CD4-positive, alpha-beta memory T cell (primary cell): ENCODE measurements around the gene PPP1R1B. TPM values are rescaled to one million over a fixed set of nuclear protein-coding genes. Genes with fewer than 3 reads are reported as not detected.

Source experiments
- CTCF ChIA-PET: fragments of 350-600 bp; sonication (Branson Sonifier 250); formaldehyde crosslinking; loops from one replicate; lab custom pipeline; 2021; ENCODE audit warnings: inconsistent platforms; ENCODE audit not compliant: partially characterized antibody; lab: Charles Lee
- POLR2A ChIA-PET: fragments of 350-600 bp; sonication (Branson Sonifier 250); formaldehyde crosslinking; loops from one replicate; lab custom pipeline; 2021; ENCODE audit not compliant: partially characterized antibody; lab: Charles Lee
- DNase-seq, 5 donors: peaks; one replicate each; pipeline versions ENCODE4 v3.0.0 to v3.0.0-alpha.2; 2020 to 2022; ENCODE audit warnings: mixed read lengths in 1 of 5
- H3K27ac ChIP-seq: one replicate; pipeline ENCODE4 v1.7.0; 2013; ENCODE audit warnings: low read depth, low read length
- H3K27me3 ChIP-seq: 2 replicates; pipeline ENCODE4 v1.7.0; 2013; ENCODE audit warnings: mild to moderate bottlenecking, low read length, moderate library complexity; ENCODE audit not compliant: insufficient read depth
- H3K36me3 ChIP-seq: 2 replicates; pipeline ENCODE4 v1.7.0; 2013; ENCODE audit warnings: mild to moderate bottlenecking, low read length, moderate library complexity; ENCODE audit not compliant: insufficient read depth
- H3K4me1 ChIP-seq: 2 replicates; pipeline ENCODE4 v1.7.0; 2013; ENCODE audit warnings: mild to moderate bottlenecking, low read length, moderate library complexity; ENCODE audit not compliant: insufficient read depth
- H3K4me3 ChIP-seq, 2 donors: one replicate each; pipeline ENCODE4 v1.7.0; 2013; ENCODE audit warnings: low read length in 2 of 2, mild to moderate bottlenecking in 1 of 2
- H3K9me3 ChIP-seq, 2 donors: one replicate each; pipeline ENCODE4 v1.7.0; 2013; ENCODE audit warnings: low read length in 2 of 2, control low read depth in 1 of 2; ENCODE audit not compliant: control insufficient read depth in 1 of 2
- H3K27ac Mint-ChIP-seq, 7 donors: one replicate each; pipeline ENCODE4 v1.8.0; 2020 to 2021; ENCODE audit warnings: mixed read lengths in 7 of 7, mild to moderate bottlenecking in 6 of 7, inconsistent platforms in 3 of 7, moderate library complexity in 3 of 7
- H3K27me3 Mint-ChIP-seq, 2 donors: one replicate each; pipeline ENCODE4 v1.8.0; 2020 to 2021; ENCODE audit warnings: mixed read lengths in 2 of 2
- H3K36me3 Mint-ChIP-seq, 2 donors: one replicate each; pipeline ENCODE4 v1.8.0; 2020 to 2021; ENCODE audit warnings: mixed read lengths in 2 of 2, inconsistent platforms in 1 of 2, mild to moderate bottlenecking in 1 of 2
- H3K4me1 Mint-ChIP-seq, 4 donors: one replicate each; pipeline ENCODE4 v1.8.0; 2020 to 2021; ENCODE audit warnings: mixed read lengths in 4 of 4, mild to moderate bottlenecking in 1 of 4
- H3K4me3 Mint-ChIP-seq, 8 donors: one replicate each; pipeline ENCODE4 v1.8.0; 2020 to 2021; ENCODE audit warnings: mixed read lengths in 8 of 8, mild to moderate bottlenecking in 7 of 8, moderate library complexity in 6 of 8, inconsistent platforms in 3 of 8
- H3K9me3 Mint-ChIP-seq, 8 donors: one replicate each; pipeline ENCODE4 v1.8.0; 2020 to 2021; ENCODE audit warnings: mixed read lengths in 8 of 8, mild to moderate bottlenecking in 5 of 8, inconsistent platforms in 3 of 8, moderate library complexity in 1 of 8
- intact Hi-C: fragments of 100-400 bp; cut with micrococcal nuclease; formaldehyde crosslinking; loops from one replicate; pipeline ENCODE4 v1.15.1; 2023
- polyA plus RNA-seq, 2 donors: library from polyadenylated mRNA; unstranded; fragments of 300-500 nt; fragmentation: Illumina TruSeq; gene quantifications; one replicate each; pipeline ENCODE4 v1.2.3, GENCODE V29; 2021
- total RNA-seq, 2 experiments: library from RNA; stranded (reverse); gene quantifications; one replicate each; pipeline ENCODE4 v1.2.3, GENCODE V29; 2021

The PPP1R1B gene
- total and polyA plus RNA-seq, 4 experiments from 2014 or later: not detected

- peaks cover 7 to 23% (median 13%) of the 10 kb centered on the region in 4 donors for H3K4me1 Mint-ChIP-seq
- no peak overlapping the region for H3K27ac Mint-ChIP-seq
- Histone ChIP-seq H3K27me3 (peaks cover 19% of the 10 kb centered on the region), H3K36me3 (no peaks in the 10 kb centered on the region), H3K4me1 (peaks cover 15% of the 10 kb centered on the region), H3K4me3 (no peak overlapping the region), H3K27ac (no peak overlapping the region), H3K9me3 (no peaks in the 10 kb centered on the region)
- CTCF ChIA-PET: interaction anchor here (0.6 to 1.6 kb wide), 5 partner anchors 11 to 349 kb away, joined by 3 to 4 read pairs (median 3); partner anchors contain the start of gene MIEN1
- peak overlapping the region in 2 of 8 donors; percentile 17 to 25 for H3K4me3 Mint-ChIP-seq
- peaks cover 26 to 31% of the 10 kb centered on the region in 2 donors for H3K27me3 Mint-ChIP-seq
- intact Hi-C loops: no loop called here
- no peak for DNase-seq
- no peaks in the 10 kb centered on the region for H3K9me3 Mint-ChIP-seq
- H3K36me3 Mint-ChIP-seq: peaks cover 0 to 1% of the 10 kb centered on the region in 2 donors
- POLR2A ChIA-PET: interaction anchor here (1.3 to 1.5 kb wide), 2 partner anchors 9 to 102 kb away, joined by 3 to 5 read pairs; partner anchors contain the start of genes MIEN1 and STARD3
Measured at GRCh38 chr17:39627712-39628516, 1.2 kb downstream of the PPP1R1B start.

GRCh38 chr17:39628655-39629493, 2.1 kb downstream of the PPP1R1B start:
- peaks cover 26 to 31% of the 10 kb centered on the region in 2 donors for H3K27me3 Mint-ChIP-seq
- intact Hi-C loops: no loop called here

GRCh38 chr17:39629494-39629880, 2.7 kb downstream of the PPP1R1B start:
- Mint-ChIP-seq H3K4me3 (no peak overlapping the region), H3K27ac (no peak overlapping the region), H3K27me3 (peaks cover 26 to 31% of the 10 kb centered on the region in 2 donors), H3K4me1 (peaks cover 7 to 13% (median 9%) of the 10 kb centered on the region in 4 donors), H3K36me3 (no peaks in the 10 kb centered on the region), H3K9me3 (no peaks in the 10 kb centered on the region)
- H3K36me3 ChIP-seq: no peaks in the 10 kb centered on the region
- no peak overlapping the region for H3K4me3 ChIP-seq
- DNase-seq: peak in 1 of 5 donors; percentile 33
- POLR2A ChIA-PET: no interaction called here
- H3K9me3 ChIP-seq: no peaks in the 10 kb centered on the region
- intact Hi-C loops: no loop called here
- H3K27me3 ChIP-seq: peaks cover 19% of the 10 kb centered on the region
- H3K4me1 ChIP-seq: peaks cover 10% of the 10 kb centered on the region
- H3K27ac ChIP-seq: no peak overlapping the region
- CTCF ChIA-PET: interaction anchor here (1.2 to 6.4 kb wide), 3 partner anchors 6 to 12 kb away, joined by 3 to 114 read pairs (median 3); partner anchors contain the start of gene PPP1R1B

More at GRCh38 chr17:39628655-39629493, 2.1 kb downstream of the PPP1R1B start:
- no peak overlapping the region for H3K27ac ChIP-seq
- DNase-seq: peak in 1 of 5 donors; percentile 3
- POLR2A ChIA-PET: interaction anchor here (1.3 to 1.5 kb wide), 2 partner anchors 9 to 102 kb away, joined by 3 to 5 read pairs; partner anchors contain the start of genes MIEN1 and STARD3
- CTCF ChIA-PET: interaction anchor here (0.6 to 1.6 kb wide), 5 partner anchors 10 to 348 kb away, joined by 3 to 4 read pairs (median 3); partner anchors contain the start of gene MIEN1
- H3K4me1 ChIP-seq: peaks cover 6% of the 10 kb centered on the region
- no peaks in the 10 kb centered on the region for H3K9me3 ChIP-seq
- no peaks in the 10 kb centered on the region for H3K36me3 Mint-ChIP-seq
- H3K4me3 Mint-ChIP-seq: peak overlapping the region in 1 of 8 donors; percentile 68
- no peak overlapping the region for H3K4me3 ChIP-seq
- peaks cover 19% of the 10 kb centered on the region for H3K27me3 ChIP-seq
- no peaks in the 10 kb centered on the region for H3K9me3 Mint-ChIP-seq
- H3K4me1 Mint-ChIP-seq: peaks cover 3 to 13% (median 6%) of the 10 kb centered on the region in 4 donors
- H3K36me3 ChIP-seq: no peaks in the 10 kb centered on the region
- H3K27ac Mint-ChIP-seq: peak overlapping the region in 1 of 7 donors; percentile 48

GRCh38 chr17:39629898-39630297, 3.1 kb downstream of the PPP1R1B start:
- Mint-ChIP-seq H3K27me3 (peaks cover 25 to 31% of the 10 kb centered on the region in 2 donors), H3K4me3 (no peak overlapping the region), H3K9me3 (no peaks in the 10 kb centered on the region), H3K27ac (no peak overlapping the region), H3K4me1 (peaks cover 7 to 13% (median 9%) of the 10 kb centered on the region in 4 donors), H3K36me3 (no peaks in the 10 kb centered on the region)
- Histone ChIP-seq H3K4me1 (peaks cover 14% of the 10 kb centered on the region), H3K27ac (no peak overlapping the region), H3K4me3 (no peak overlapping the region), H3K27me3 (peaks cover 19% of the 10 kb centered on the region), H3K9me3 (no peaks in the 10 kb centered on the region), H3K36me3 (no peaks in the 10 kb centered on the region)
- intact Hi-C loops: no loop called here
- DNase-seq: peak in 1 of 5 donors; percentile 11
- ChIA-PET CTCF (interaction anchor here (6.4 kb wide), 1 partner anchor 6 kb away, joined by 114 read pairs; the partner anchor contains the start of gene PPP1R1B), POLR2A (no interaction called here)

- ChIA-PET POLR2A (interaction anchor here (1.1 kb wide), 1 partner anchor 40 kb away, joined by 3 read pairs; no protein-coding TSS in a partner anchor), CTCF (interaction anchor here (1.1 to 6.4 kb wide), 3 partner anchors 8 to 122 kb away, joined by 3 to 114 read pairs (median 3); partner anchors contain the start of gene PPP1R1B)
- H3K27ac ChIP-seq: no peak overlapping the region
- intact Hi-C loops: no loop called here
- no peaks in the 10 kb centered on the region for H3K9me3 ChIP-seq
- Mint-ChIP-seq H3K27me3 (peaks cover 11 to 22% of the 10 kb centered on the region in 2 donors), H3K9me3 (no peaks in the 10 kb centered on the region), H3K4me1 (peaks cover 5 to 15% (median 8%) of the 10 kb centered on the region in 4 donors), H3K4me3 (no peak overlapping the region), H3K36me3 (no peaks in the 10 kb centered on the region), H3K27ac (peak overlapping the region in 1 of 7 donors; percentile 68)
- no peaks in the 10 kb centered on the region for H3K36me3 ChIP-seq
- peaks cover 9% of the 10 kb centered on the region for H3K27me3 ChIP-seq
- H3K4me3 ChIP-seq: no peak overlapping the region
- no peak for DNase-seq
- peaks cover 18% of the 10 kb centered on the region for H3K4me1 ChIP-seq
Measured at GRCh38 chr17:39631403-39631802, 4.7 kb downstream of the PPP1R1B start.

GRCh38 chr17:39632153-39632941, 5.6 kb downstream of the PPP1R1B start:
- Mint-ChIP-seq H3K9me3 (no peaks in the 10 kb centered on the region), H3K27ac (peak overlapping the region in 1 of 7 donors; percentile 10), H3K4me3 (no peak overlapping the region), H3K27me3 (peaks cover 10 to 19% of the 10 kb centered on the region in 2 donors), H3K4me1 (peaks cover 4 to 16% (median 11%) of the 10 kb centered on the region in 4 donors), H3K36me3 (peaks cover 0 to 1% of the 10 kb centered on the region in 2 donors)
- Histone ChIP-seq H3K4me3 (no peak overlapping the region), H3K27ac (no peak overlapping the region), H3K36me3 (no peaks in the 10 kb centered on the region), H3K4me1 (peaks cover 17% of the 10 kb centered on the region), H3K9me3 (no peaks in the 10 kb centered on the region), H3K27me3 (peaks cover 4% of the 10 kb centered on the region)
- ChIA-PET CTCF (interaction anchor here (1.7 to 6.4 kb wide), 5 partner anchors 9 to 37 kb away, joined by 5 to 114 read pairs (median 8); partner anchors contain the start of genes PNMT and PPP1R1B), POLR2A (no interaction called here)
- intact Hi-C loops: no loop called here
- no peak for DNase-seq
